Calu3 (cell line): ENCODE results near the gene LHCGR. TPM values are rescaled to one million over a fixed set of nuclear protein-coding genes. Genes with fewer than 3 reads are reported as not detected.

ENCODE experiments used
- BruUV-seq: library from RNA; stranded (reverse); fragments of 400-500 nt; replicated peaks from 2 replicates; lab custom pipeline; 2021; lab: Mats Ljungman, UMichigan
- CTCF ChIA-PET: fragments of 300-600 bp; sonication (Branson Sonifier 250); formaldehyde crosslinking; loops from one replicate; lab custom pipeline; 2022; ENCODE audit warnings: antibody characterized with exemption; lab: Charles Lee
- DNase-seq: peaks from one replicate; pipeline ENCODE4 v3.0.0; 2022
- H3K27ac Mint-ChIP-seq: one replicate; pipeline ENCODE4 v1.8.0; 2022; ENCODE audit warnings: mixed read lengths; ENCODE audit not compliant: unreplicated experiment
- H3K27me3 Mint-ChIP-seq: one replicate; pipeline ENCODE4 v1.8.0; 2022; ENCODE audit warnings: mixed read lengths; ENCODE audit not compliant: unreplicated experiment
- H3K36me3 Mint-ChIP-seq: one replicate; pipeline ENCODE4 v1.8.0; 2022; ENCODE audit warnings: mild to moderate bottlenecking, moderate library complexity, mixed read lengths; ENCODE audit not compliant: insufficient read depth, unreplicated experiment
- H3K4me1 Mint-ChIP-seq: one replicate; pipeline ENCODE4 v1.8.0; 2022; ENCODE audit warnings: mild to moderate bottlenecking, low read depth, mixed read lengths; ENCODE audit not compliant: unreplicated experiment
- H3K4me3 Mint-ChIP-seq: one replicate; pipeline ENCODE4 v1.8.0; 2022; ENCODE audit warnings: mild to moderate bottlenecking, low read depth, moderate library complexity, mixed read lengths; ENCODE audit not compliant: unreplicated experiment
- H3K9me3 Mint-ChIP-seq: one replicate; pipeline ENCODE4 v1.8.0; 2022; ENCODE audit warnings: low read depth, mixed read lengths; ENCODE audit not compliant: unreplicated experiment
- CTCF ChIP-seq: fragments of 200-600 bp; IDR thresholded peaks from one replicate; pipeline ENCODE4 v1.8.0; 2022; ENCODE audit warnings: antibody characterized with exemption; ENCODE audit not compliant: unreplicated experiment
- intact Hi-C: fragments of 100-400 bp; cut with micrococcal nuclease; formaldehyde crosslinking; loops from one replicate; pipeline ENCODE4 v1.10.0; 2022; ENCODE audit not compliant: unreplicated experiment
- total RNA-seq: library from RNA; stranded (reverse); gene quantifications from 2 replicates; pipeline ENCODE4 v1.2.3, GENCODE V29; 2022

The LHCGR gene
- total RNA-seq, 1 experiment from 2014 or later: not detected

GRCh38 chr2:48734576-48735303 lies 20.8 kb downstream of the LHCGR start:
- no peak for DNase-seq
- no peak for TF ChIP-seq CTCF
- H3K4me3 Mint-ChIP-seq: no peak overlapping the region
- BruUV-seq: no TSS peak
- intact Hi-C loops: no loop called here
- no peak overlapping the region for H3K27ac Mint-ChIP-seq
- H3K27me3 Mint-ChIP-seq: peaks cover 79% of the 10 kb centered on the region
- CTCF ChIA-PET: no interaction called here
- H3K9me3 Mint-ChIP-seq: no peaks in the 10 kb centered on the region
- H3K36me3 Mint-ChIP-seq: no peaks in the 10 kb centered on the region
- H3K4me1 Mint-ChIP-seq: no peaks in the 10 kb centered on the region

GRCh38 chr2:48733067-48733503 lies 22.4 kb downstream of the LHCGR start:
- Mint-ChIP-seq H3K27me3 (peaks cover 84% of the 10 kb centered on the region), H3K27ac (no peak overlapping the region), H3K4me1 (no peaks in the 10 kb centered on the region), H3K4me3 (no peak overlapping the region), H3K36me3 (no peaks in the 10 kb centered on the region), H3K9me3 (no peaks in the 10 kb centered on the region)
- no TSS peak for BruUV-seq
- no peak for DNase-seq
- intact Hi-C loops: no loop called here
- CTCF ChIA-PET: no interaction called here
- no peak for TF ChIP-seq CTCF

- H3K27me3 Mint-ChIP-seq: peaks cover 46% of the 10 kb centered on the region
- H3K4me3 Mint-ChIP-seq: no peak overlapping the region
- no peak for DNase-seq
- peaks cover under 1% of the 10 kb centered on the region for H3K4me1 Mint-ChIP-seq
- no TSS peak for BruUV-seq
- CTCF ChIA-PET: no interaction called here
- H3K9me3 Mint-ChIP-seq: no peaks in the 10 kb centered on the region
- no peak overlapping the region for H3K27ac Mint-ChIP-seq
- intact Hi-C loops: no loop called here
- no peak for TF ChIP-seq CTCF
- H3K36me3 Mint-ChIP-seq: no peaks in the 10 kb centered on the region
Measured at GRCh38 chr2:48728840-48729239, 26.7 kb downstream of the LHCGR start.

- Mint-ChIP-seq H3K4me3 (no peak overlapping the region), H3K27me3 (peaks cover 41% of the 10 kb centered on the region), H3K36me3 (no peaks in the 10 kb centered on the region), H3K27ac (no peak overlapping the region), H3K4me1 (peaks cover 6% of the 10 kb centered on the region), H3K9me3 (no peaks in the 10 kb centered on the region)
- intact Hi-C loops: no loop called here
- no peak for TF ChIP-seq CTCF
- CTCF ChIA-PET: interaction anchor here (1.2 kb wide), 1 partner anchor 19 kb away, joined by 3 read pairs; no protein-coding TSS in a partner anchor
- BruUV-seq: no TSS peak
- no peak for DNase-seq
Measured at GRCh38 chr2:48728295-48728694, 27.2 kb downstream of the LHCGR start.
